ENCODE measurements around the gene MYO3B.

The MYO3B gene

DNA sequence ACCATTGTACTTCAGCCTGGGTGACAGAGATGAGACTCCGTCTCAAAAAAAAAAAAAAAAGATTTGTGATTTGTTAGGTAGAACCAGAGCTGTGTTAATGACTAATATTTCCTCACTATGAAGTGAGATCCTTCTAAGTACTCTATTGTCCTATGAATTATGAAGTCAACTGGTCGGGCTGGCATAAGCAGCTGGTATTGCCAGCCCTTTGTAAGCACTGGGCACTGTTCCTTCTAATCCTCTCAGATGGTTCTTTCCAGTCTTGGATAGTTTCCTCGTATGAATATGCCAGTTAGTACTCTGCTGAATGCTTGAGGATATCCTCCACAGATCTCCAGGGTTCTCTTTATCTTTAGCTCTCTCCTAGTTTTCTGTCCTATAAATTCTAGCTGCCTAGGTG lies 314.1 kb downstream of the MYO3B start:
- H3K4me3 ChIP-seq (ENCODE audit: low read length): no peak overlapping the region
- H3K4me2 ChIP-seq (ENCODE audit: low read length): no peak overlapping the region
- no peak overlapping the region for H3K27ac ChIP-seq (ENCODE audit: low read depth, low read length)
- H4K20me1 ChIP-seq (ENCODE audit: control insufficient read depth, insufficient read depth, low read depth, low read length): no peaks in the 10 kb centered on the region
- H3K27me3 ChIP-seq (ENCODE audit: control insufficient read depth, low read length): no peaks in the 10 kb centered on the region
- H3K9me2 ChIP-seq (replicated peaks; ENCODE audit: control insufficient read depth, low read length): no peaks in the 10 kb centered on the region
- no peaks in the 10 kb centered on the region for H3F3A ChIP-seq (ENCODE audit: control insufficient read depth, insufficient read depth)
- H3K4me1 ChIP-seq (ENCODE audit: control insufficient read depth, low read length): no peaks in the 10 kb centered on the region
- no peak for TF ChIP-seq EZH2phosphoT487 (IDR thresholded peaks at IDR 0.05; ENCODE audit: borderline replicate concordance, low read length)
- TF ChIP-seq, protein P1, sequence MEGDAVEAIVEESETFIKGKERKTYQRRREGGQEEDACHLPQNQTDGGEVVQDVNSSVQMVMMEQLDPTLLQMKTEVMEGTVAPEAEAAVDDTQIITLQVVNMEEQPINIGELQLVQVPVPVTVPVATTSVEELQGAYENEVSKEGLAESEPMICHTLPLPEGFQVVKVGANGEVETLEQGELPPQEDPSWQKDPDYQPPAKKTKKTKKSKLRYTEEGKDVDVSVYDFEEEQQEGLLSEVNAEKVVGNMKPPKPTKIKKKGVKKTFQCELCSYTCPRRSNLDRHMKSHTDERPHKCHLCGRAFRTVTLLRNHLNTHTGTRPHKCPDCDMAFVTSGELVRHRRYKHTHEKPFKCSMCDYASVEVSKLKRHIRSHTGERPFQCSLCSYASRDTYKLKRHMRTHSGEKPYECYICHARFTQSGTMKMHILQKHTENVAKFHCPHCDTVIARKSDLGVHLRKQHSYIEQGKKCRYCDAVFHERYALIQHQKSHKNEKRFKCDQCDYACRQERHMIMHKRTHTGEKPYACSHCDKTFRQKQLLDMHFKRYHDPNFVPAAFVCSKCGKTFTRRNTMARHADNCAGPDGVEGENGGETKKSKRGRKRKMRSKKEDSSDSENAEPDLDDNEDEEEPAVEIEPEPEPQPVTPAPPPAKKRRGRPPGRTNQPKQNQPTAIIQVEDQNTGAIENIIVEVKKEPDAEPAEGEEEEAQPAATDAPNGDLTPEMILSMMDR (IDR thresholded peaks at IDR 0.05; ENCODE audit: low read depth, low read length, poor library complexity, severe bottlenecking): no peak
- H3K79me2 ChIP-seq (ENCODE audit: control insufficient read depth, low read length): no peaks in the 10 kb centered on the region
- H3K36me3 ChIP-seq (ENCODE audit: control insufficient read depth, low read length): no peaks in the 10 kb centered on the region
- H3K9me3 ChIP-seq (ENCODE audit: control insufficient read depth, insufficient read depth, low read length): no peaks in the 10 kb centered on the region

DNA sequence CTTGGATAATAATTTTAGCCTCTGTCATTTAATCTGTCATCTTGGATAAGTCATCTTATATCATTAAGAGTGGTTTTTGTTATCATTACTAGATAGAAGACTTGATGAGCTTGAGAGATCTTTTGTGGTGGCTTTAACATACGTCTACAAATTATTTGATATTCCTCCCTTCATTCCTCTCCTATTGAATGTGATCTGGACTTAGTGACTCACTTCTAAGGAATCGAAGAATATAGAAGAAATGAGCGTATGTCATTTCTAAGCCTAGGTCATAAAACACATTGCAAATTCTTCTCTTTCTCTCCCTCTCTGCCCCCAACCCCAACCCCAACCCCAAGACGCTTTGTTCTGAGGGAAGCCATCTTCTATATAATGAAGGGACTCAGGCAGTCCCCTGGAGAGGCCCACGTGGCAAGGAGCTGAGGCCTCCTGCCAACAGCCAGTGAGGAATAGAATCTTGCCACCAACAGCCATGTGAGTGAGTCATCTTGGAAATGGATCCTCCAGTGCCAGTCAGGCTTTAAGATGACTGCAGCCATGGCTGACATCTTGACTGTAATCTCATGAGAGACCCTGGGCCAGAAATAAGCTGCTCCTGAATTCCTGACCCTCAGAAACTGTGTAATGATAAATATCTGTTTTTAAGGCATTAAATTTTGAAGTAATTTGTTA lies 315.6 kb downstream of the MYO3B start:
- Histone ChIP-seq H3K27ac (ENCODE audit: low read depth, low read length) (no peak overlapping the region), H3K27me3 (ENCODE audit: control insufficient read depth, low read length) (peaks cover 2% of the 10 kb centered on the region; the same call in 1 of the 2 replicates), H3F3A (ENCODE audit: control insufficient read depth, insufficient read depth) (no peaks in the 10 kb centered on the region), H3K4me1 (ENCODE audit: control insufficient read depth, low read length) (no peaks in the 10 kb centered on the region), H3K79me2 (ENCODE audit: control insufficient read depth, low read length) (no peaks in the 10 kb centered on the region), H3K36me3 (ENCODE audit: control insufficient read depth, low read length) (no peaks in the 10 kb centered on the region), H3K9me2 (replicated peaks; ENCODE audit: control insufficient read depth, low read length) (no peaks in the 10 kb centered on the region), H3K4me2 (ENCODE audit: low read length) (no peak overlapping the region), H3K4me3 (ENCODE audit: low read length) (no peak overlapping the region), H3K9me3 (ENCODE audit: control insufficient read depth, insufficient read depth, low read length) (no peaks in the 10 kb centered on the region), H4K20me1 (ENCODE audit: control insufficient read depth, insufficient read depth, low read depth, low read length) (no peaks in the 10 kb centered on the region)
- TF ChIP-seq, protein P1 (IDR thresholded peaks at IDR 0.05; ENCODE audit: low read depth, low read length, poor library complexity, severe bottlenecking): no peak
- TF ChIP-seq EZH2phosphoT487 (IDR thresholded peaks at IDR 0.05; ENCODE audit: borderline replicate concordance, low read length): no peak

DNA sequence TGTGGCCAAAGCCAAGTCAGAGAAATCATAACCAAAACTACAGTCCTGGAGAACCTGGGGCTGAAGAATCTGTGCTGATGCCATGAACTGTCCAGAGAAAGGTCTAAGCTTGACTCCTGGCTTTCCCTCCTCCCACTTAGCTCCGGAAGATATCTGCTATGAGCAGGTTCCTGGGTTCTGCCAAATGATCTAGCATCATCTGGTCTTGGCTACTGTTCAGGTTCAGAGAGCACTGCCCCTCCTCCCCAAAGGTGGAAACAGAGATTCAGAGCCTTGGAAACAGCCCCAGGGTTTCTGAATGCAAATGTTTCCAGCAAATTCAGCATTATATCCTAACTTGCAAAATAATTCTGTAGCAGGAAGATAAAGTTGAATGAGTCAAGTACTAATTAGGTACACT lies 317.9 kb downstream of the MYO3B start:
- no peak overlapping the region for H3K4me3 ChIP-seq (ENCODE audit: low read length)
- H3K36me3 ChIP-seq (ENCODE audit: control insufficient read depth, low read length): no peaks in the 10 kb centered on the region
- no peaks in the 10 kb centered on the region for H3F3A ChIP-seq (ENCODE audit: control insufficient read depth, insufficient read depth)
- H3K9me2 ChIP-seq (replicated peaks; ENCODE audit: control insufficient read depth, low read length): no peaks in the 10 kb centered on the region
- no peaks in the 10 kb centered on the region for H4K20me1 ChIP-seq (ENCODE audit: control insufficient read depth, insufficient read depth, low read depth, low read length)
- H3K4me1 ChIP-seq (ENCODE audit: control insufficient read depth, low read length): no peaks in the 10 kb centered on the region
- H3K9me3 ChIP-seq (ENCODE audit: control insufficient read depth, insufficient read depth, low read length): no peaks in the 10 kb centered on the region
- no peak overlapping the region for H3K27ac ChIP-seq (ENCODE audit: low read depth, low read length)
- H3K79me2 ChIP-seq (ENCODE audit: control insufficient read depth, low read length): no peaks in the 10 kb centered on the region
- TF ChIP-seq, protein P1 (IDR thresholded peaks at IDR 0.05; ENCODE audit: low read depth, low read length, poor library complexity, severe bottlenecking): no peak
- no peak for TF ChIP-seq EZH2phosphoT487 (IDR thresholded peaks at IDR 0.05; ENCODE audit: borderline replicate concordance, low read length)
- H3K4me2 ChIP-seq (ENCODE audit: low read length): no peak overlapping the region
- H3K27me3 ChIP-seq (ENCODE audit: control insufficient read depth, low read length): peaks cover 7% of the 10 kb centered on the region

Data from DOHH2 (cell line).